Measurements from ENCODE around the gene TRMT112. TPM values are rescaled to one million over a fixed set of nuclear protein-coding genes. Genes with fewer than 3 reads are reported as not detected.

TRMT112 gene
- 328 TPM for total RNA-seq (2021; ENCODE audit: unreplicated experiment)
- 348 and 366 TPM in 2 replicates for polyA plus RNA-seq (2012)
- Bru-seq, nascent RNA: percentile 97 among the genes with signal in this experiment
- percentile 99 among the genes with signal in this experiment for BruChase-seq, experiment 1, labeled RNA remaining after a 6-hour chase
- percentile 99 among the genes with signal in this experiment for BruChase-seq, experiment 2, labeled RNA remaining after a 2-hour chase
- long read RNA-seq, transcript TRMT112-205 (3 exons, 659 nt): minor isoform, 5 of 257 reads
- long read RNA-seq, transcript TRMT112-201 (4 exons, 561 nt): minor isoform, 6 of 257 reads
- long read RNA-seq, transcript TRMT112-206 (4 exons, 1,106 nt): major isoform, 202 of 257 reads
- long read RNA-seq, transcript TRMT112-203 (3 exons, 823 nt): minor isoform, 29 of 257 reads
- long read RNA-seq, partial matches to known transcripts: 0 of 257 reads
- long read RNA-seq, other reads (novel, unspliced or antisense): 9 of 257 reads

GRCh38 chr11:64317325-64317960, at the start of gene TRMT112:
TSS of gene TRMT112 (minus strand) at chr11:64317559. CDS start at chr11:64317526, 33 bp downstream.
- ChIA-PET POLR2A (interaction anchor here (0.6 to 3.0 kb wide), 26 partner anchors 10 to 1768 kb away, joined by 3 to 77 read pairs (median 6); partner anchors contain the start of genes CATSPERZ, ESRRA, FKBP2 and PLCB3), CTCF (interaction anchor here (0.6 to 3.7 kb wide), 23 partner anchors 11 to 515 kb away, joined by 3 to 92 read pairs (median 5); partner anchors contain the start of genes BAD, ESRRA and FKBP2), RAD21 (ENCODE audit: low non-redundant PET in 1 of 2, low total read pairs in 2 of 2, uncharacterized antibody in 2 of 2, unreplicated experiment in 2 of 2) (interaction anchor here (0.6 to 2.6 kb wide), 14 partner anchors 12 to 132 kb away, joined by 3 to 29 read pairs (median 4); partner anchors contain the start of gene ESRRA (in 2 of the 2))
- no peaks in the 10 kb centered on the region for H3K9me2 ChIP-seq (ENCODE audit: insufficient read depth)
- no peaks in the 10 kb centered on the region for H4K20me1 ChIP-seq (ENCODE audit: insufficient read depth)
- H3K4me3 ChIP-seq (replicated peaks in 1 of 2; ENCODE audit: low read depth in 1 of 2, low read length in 2 of 2): peak within 1 kb of the TSS; percentile 80 to 84
- peaks cover 7 to 23% of the 10 kb centered on the region in 2 experiments; a peak in 2 of 4 replicates for H3K36me3 ChIP-seq (ENCODE audit: control insufficient read depth in 1 of 2, insufficient read depth in 2 of 2, low read length in 2 of 2)
- peak; percentile 99 for DNase-seq (ENCODE audit: low read depth, low spot score)
- H3K27me3 ChIP-seq (ENCODE audit: insufficient read depth, low read length): no peaks in the 10 kb centered on the region
- peak within 1 kb of the TSS; percentile 83 for H3K27ac ChIP-seq (ENCODE audit: low read depth, low read length)
- peak within 1 kb of the TSS; percentile 89 for H3K9ac ChIP-seq (ENCODE audit: low read length)
- H3K4me2 ChIP-seq (ENCODE audit: low read length): peak within 1 kb of the TSS; percentile 77
- H3K4me1 ChIP-seq (ENCODE audit: control insufficient read depth in 1 of 2, insufficient read depth in 2 of 2, low read length in 2 of 2): peaks cover 22 to 56% of the 10 kb centered on the region in 2 experiments
- TF ChIP-seq TCF7L2 (IDR thresholded peaks at IDR 0.05; ENCODE audit: borderline replicate concordance, extremely low read depth, insufficient read depth, insufficient read length) (peak; percentile 83), CEBPB (IDR thresholded peaks at IDR 0.05; ENCODE audit: low read depth) (no peak), EZH2phosphoT487 (IDR thresholded peaks at IDR 0.05; ENCODE audit: borderline replicate concordance) (no peak), POLR2A (IDR thresholded peaks at IDR 0.05; ENCODE audit: borderline replicate concordance, extremely low read depth, insufficient read depth, insufficient read length) (peak; percentile 70), EZH2 (IDR thresholded peaks at IDR 0.05) (no peak), SP1 (IDR thresholded peaks at IDR 0.05; ENCODE audit: low read depth) (no peak), ZBTB33 (IDR thresholded peaks at IDR 0.05; ENCODE audit: extremely low read depth, insufficient replicate concordance, low read length) (peak; percentile 52), YY1 (IDR thresholded peaks at IDR 0.05; ENCODE audit: extremely low read depth, insufficient replicate concordance, low read depth, low read length) (peak; percentile 32), SIN3A (IDR thresholded peaks at IDR 0.05; ENCODE audit: low read depth) (no peak), EGR1 (IDR thresholded peaks at IDR 0.05; ENCODE audit: low read depth) (no peak), POLR2AphosphoS5 (IDR thresholded peaks at IDR 0.05; ENCODE audit: low read depth, low read length) (peak; percentile 83)
- intact Hi-C loops (cut with micrococcal nuclease): loop anchor here (1.0 kb wide), 3 partner anchors 14 to 42 kb away; partner anchors contain the start of gene RPS6KA4
- peak; percentile 76 for ATAC-seq
- H3K79me2 ChIP-seq (ENCODE audit: insufficient read depth, low read length): peaks cover 37% of the 10 kb centered on the region
- H2AFZ ChIP-seq (ENCODE audit: low read depth, low read length, poor library complexity, severe bottlenecking): no peak within 1 kb of the TSS
- BruUV-seq (replicated peaks): no TSS peak
- no peaks in the 10 kb centered on the region for H3K9me3 ChIP-seq (ENCODE audit: control insufficient read depth in 1 of 2, insufficient read depth in 1 of 2, low read depth in 1 of 2, low read length in 2 of 2)

Measured in HCT116 (cell line).